HEK293 (cell line): Measurements from ENCODE around the gene ARHGAP4.

Experiments used
- CTCF ChIA-PET: fragments of 350-600 bp; formaldehyde crosslinking; extraction: SDS; loops from one replicate; lab custom pipeline; 2021; ENCODE audit warnings: antibody characterized with exemption; lab: Yijun Ruan, JAX
- POLR2A ChIA-PET: fragments of 300-600 bp; formaldehyde crosslinking; extraction: SDS; loops from one replicate; lab custom pipeline; 2020; ENCODE audit warnings: antibody characterized with exemption, inconsistent platforms; lab: Yijun Ruan, JAX
- H3K27ac ChIP-seq: fragments of 200-500 bp; sonication (Bioruptor generic); 2 replicates; pipeline ENCODE4 v1.5.1; 2014; ENCODE audit warnings: low read depth, low read length, control low read depth, inconsistent platforms; ENCODE audit errors: extremely low read depth
- H3K36me3 ChIP-seq, 2 experiments: fragments of 200-500 bp in 1 of 2; sonication (Bioruptor generic) in 1 of 2; 1 replicate in 1 of 2; 2 replicates in 1 of 2; pipeline ENCODE4 v1.5.1; 2014 to 2017; ENCODE audit warnings: inconsistent platforms in 2 of 2, low read length in 2 of 2; ENCODE audit not compliant: control insufficient read depth in 2 of 2, insufficient read depth in 1 of 2
- H3K4me1 ChIP-seq: fragments of 200-500 bp; sonication (Bioruptor generic); 2 replicates; pipeline ENCODE4 v1.5.1; 2014; ENCODE audit warnings: mild to moderate bottlenecking, low read length, inconsistent platforms; ENCODE audit not compliant: control insufficient read depth, insufficient read depth
- H3K4me3 ChIP-seq: 2 replicates; pipeline ENCODE4 v1.5.1; 2011; ENCODE audit warnings: low read depth, mild to moderate bottlenecking, control low read depth, low read length, moderate library complexity
- H3K9me3 ChIP-seq: fragments of 200-500 bp; sonication (Bioruptor generic); 2 replicates; pipeline ENCODE4 v1.5.1; 2014; ENCODE audit warnings: low read depth, low read length, inconsistent platforms; ENCODE audit not compliant: control insufficient read depth, insufficient read depth
- ELK4 ChIP-seq: IDR thresholded peaks from 2 replicates; pipeline ENCODE4 v1.6.1; 2011; ENCODE audit warnings: mild to moderate bottlenecking, low read depth, low read length, borderline replicate concordance
- GFI1B ChIP-seq: fragments of 450-650 bp; formaldehyde crosslinking; IDR thresholded peaks from 2 replicates; pipeline ENCODE4 v1.5.1; 2016; ENCODE audit warnings: missing biosample characterization, missing genetic modification characterization
- KLF16 ChIP-seq: fragments of 450-650 bp; formaldehyde crosslinking; IDR thresholded peaks from 2 replicates; pipeline ENCODE4 v1.5.1; 2017; ENCODE audit warnings: missing biosample characterization, missing genetic modification characterization
- RBAK ChIP-seq: fragments of 450-650 bp; formaldehyde crosslinking; IDR thresholded peaks from 2 replicates; pipeline ENCODE4 v1.5.1; 2016; ENCODE audit warnings: missing biosample characterization, missing genetic modification characterization
- TCF7L2 ChIP-seq: IDR thresholded peaks from 2 replicates; pipeline ENCODE4 v1.6.1; 2011; ENCODE audit warnings: low read depth, mild to moderate bottlenecking, inconsistent platforms, low read length, moderate library complexity, borderline replicate concordance
- WT1 ChIP-seq: fragments of 450-650 bp; formaldehyde crosslinking; IDR thresholded peaks from 2 replicates; pipeline ENCODE4 v1.5.1; 2016; ENCODE audit warnings: missing biosample characterization, missing genetic modification characterization
- ZBTB8A ChIP-seq: fragments of 450-650 bp; formaldehyde crosslinking; IDR thresholded peaks from 2 replicates; pipeline ENCODE4 v1.5.1; 2016; ENCODE audit warnings: missing biosample characterization, missing genetic modification characterization
- ZNF16 ChIP-seq: fragments of 450-650 bp; formaldehyde crosslinking; IDR thresholded peaks from 2 replicates; pipeline ENCODE4 v1.5.1; 2016; ENCODE audit warnings: low read depth, missing biosample characterization, missing genetic modification characterization
- ZNF2 ChIP-seq: fragments of 450-650 bp; formaldehyde crosslinking; IDR thresholded peaks from 2 replicates; pipeline ENCODE4 v1.5.1; 2016; ENCODE audit warnings: missing biosample characterization, missing genetic modification characterization
- ZNF394 ChIP-seq: fragments of 450-650 bp; formaldehyde crosslinking; IDR thresholded peaks from 2 replicates; pipeline ENCODE4 v1.5.1; 2016; ENCODE audit warnings: missing biosample characterization, missing genetic modification characterization, mild to moderate bottlenecking, moderate library complexity, borderline replicate concordance
- ZNF48 ChIP-seq: fragments of 450-650 bp; formaldehyde crosslinking; IDR thresholded peaks from 2 replicates; pipeline ENCODE4 v1.5.1; 2016; ENCODE audit warnings: missing biosample characterization, missing genetic modification characterization
- ZNF660 ChIP-seq: fragments of 450-650 bp; IDR thresholded peaks from 2 replicates; pipeline ENCODE4 v1.5.1; 2018; ENCODE audit warnings: missing biosample characterization, mild to moderate bottlenecking, missing genetic modification characterization
- ZNF791 ChIP-seq: fragments of 450-650 bp; formaldehyde crosslinking; IDR thresholded peaks from 2 replicates; pipeline ENCODE4 v1.5.1; 2016; ENCODE audit warnings: missing biosample characterization, missing genetic modification characterization
- ZNF792 ChIP-seq: fragments of 450-650 bp; formaldehyde crosslinking; IDR thresholded peaks from 2 replicates; pipeline ENCODE4 v1.5.1; 2016; ENCODE audit warnings: missing biosample characterization, missing genetic modification characterization
- ZXDB ChIP-seq: fragments of 450-650 bp; formaldehyde crosslinking; IDR thresholded peaks from 2 replicates; pipeline ENCODE4 v1.5.1; 2016; ENCODE audit warnings: missing biosample characterization, missing genetic modification characterization
- TF ChIP-seq, protein P1 (sequence below): fragments of 450-650 bp; formaldehyde crosslinking; IDR thresholded peaks from 2 replicates; pipeline ENCODE4 v1.5.1; 2016; ENCODE audit warnings: missing biosample characterization, missing genetic modification characterization
- TF ChIP-seq, protein P2 (sequence below): fragments of 450-650 bp; formaldehyde crosslinking; IDR thresholded peaks from 2 replicates; pipeline ENCODE4 v1.5.1; 2016; ENCODE audit warnings: missing biosample characterization, missing genetic modification characterization

ARHGAP4 gene

DNA sequence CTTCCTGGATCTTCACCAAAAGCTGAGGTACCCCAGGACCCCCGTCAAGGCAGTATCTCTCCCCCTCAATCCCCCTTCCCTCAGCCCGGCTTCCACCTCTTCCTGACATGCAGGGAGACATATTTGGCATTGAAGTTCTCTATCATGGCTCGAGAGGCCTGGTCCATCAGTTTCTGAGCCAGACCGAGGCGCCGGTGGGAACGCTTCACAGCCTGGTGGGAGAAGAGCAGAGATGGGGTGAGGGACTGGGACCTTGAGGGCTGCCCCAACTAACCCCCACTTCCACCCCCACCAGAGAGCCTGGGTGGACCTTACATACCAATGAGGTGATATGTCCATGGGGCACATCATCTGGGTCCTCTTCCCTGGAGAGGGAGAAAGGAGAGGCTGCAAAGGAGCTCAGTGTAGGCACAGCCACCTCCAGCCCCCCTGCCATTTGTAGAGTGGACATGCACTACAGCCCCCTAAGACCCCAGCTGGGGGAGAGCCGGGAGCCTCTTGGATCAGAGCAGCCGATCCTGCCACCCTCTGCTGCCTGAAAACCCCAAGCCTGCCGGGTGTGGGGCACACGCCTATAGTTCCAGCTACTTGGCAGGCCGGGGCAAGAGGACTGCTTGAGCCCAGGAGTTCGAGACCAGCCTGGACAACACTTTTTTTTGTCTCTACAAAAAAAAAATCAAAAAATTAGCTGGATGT lies 6.3 kb upstream of the ARHGAP4 start:
- Histone ChIP-seq H3K36me3 (peaks cover 23 to 48% of the 10 kb centered on the region in 2 experiments), H3K4me3 (no peak overlapping the region), H3K4me1 (peaks cover 17% of the 10 kb centered on the region), H3K9me3 (no peaks in the 10 kb centered on the region), H3K27ac (no peak overlapping the region)
- CTCF ChIA-PET = interaction anchor here (0.8 to 14.7 kb wide), 5 partner anchors 9 to 168 kb away, joined by 3 to 267 read pairs (median 3); partner anchors contain the start of genes PLXNB3 and RENBP
- POLR2A ChIA-PET = interaction anchor here (1.5 kb wide), 1 partner anchor 39 kb away, joined by 3 read pairs; the partner anchor contains the start of gene HCFC1
- TF ChIP-seq, protein P1, sequence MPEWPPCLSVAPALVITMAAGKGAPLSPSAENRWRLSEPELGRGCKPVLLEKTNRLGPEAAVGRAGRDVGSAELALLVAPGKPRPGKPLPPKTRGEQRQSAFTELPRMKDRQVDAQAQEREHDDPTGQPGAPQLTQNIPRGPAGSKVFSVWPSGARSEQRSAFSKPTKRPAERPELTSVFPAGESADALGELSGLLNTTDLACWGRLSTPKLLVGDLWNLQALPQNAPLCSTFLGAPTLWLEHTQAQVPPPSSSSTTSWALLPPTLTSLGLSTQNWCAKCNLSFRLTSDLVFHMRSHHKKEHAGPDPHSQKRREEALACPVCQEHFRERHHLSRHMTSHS (tag by site-specific recombination) = no peak

DNA sequence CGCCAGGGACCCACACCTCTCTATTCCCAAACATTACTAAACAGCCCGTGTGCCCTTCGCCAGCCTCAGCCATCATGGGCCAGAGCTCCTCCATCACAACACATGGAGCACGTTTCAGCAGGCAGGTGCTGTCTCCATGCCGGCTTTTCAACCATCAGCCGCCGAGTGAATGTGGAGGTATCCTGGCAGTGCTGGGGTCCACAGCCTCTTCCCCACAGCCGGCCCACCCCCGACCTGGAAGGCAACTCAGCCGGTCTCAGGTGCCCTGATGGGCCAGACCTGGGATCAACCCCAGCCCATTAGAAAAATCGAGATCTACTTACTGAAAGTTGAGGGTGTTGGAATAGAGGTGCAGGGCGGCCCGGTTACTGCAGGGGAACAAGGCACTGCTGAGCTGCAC lies 5.7 kb upstream of the ARHGAP4 start:
- Histone ChIP-seq H3K27ac (0 out of 2 replicates have a peak overlapping the region, but pooled peaks have one; percentile 19), H3K36me3 (peaks cover 23 to 48% of the 10 kb centered on the region in 2 experiments), H3K4me1 (peaks cover 17% of the 10 kb centered on the region), H3K9me3 (no peaks in the 10 kb centered on the region), H3K4me3 (no peak overlapping the region)
- ChIA-PET CTCF (interaction anchor here (14.7 kb wide), 1 partner anchor 17 kb away, joined by 267 read pairs; the partner anchor contains the start of gene RENBP), POLR2A (interaction anchor here (0.7 kb wide), 1 partner anchor 40 kb away, joined by 3 read pairs; the partner anchor contains the start of gene HCFC1)
- TF ChIP-seq KLF16 (tag by site-specific recombination) = no peak
- TF ChIP-seq, protein P2, sequence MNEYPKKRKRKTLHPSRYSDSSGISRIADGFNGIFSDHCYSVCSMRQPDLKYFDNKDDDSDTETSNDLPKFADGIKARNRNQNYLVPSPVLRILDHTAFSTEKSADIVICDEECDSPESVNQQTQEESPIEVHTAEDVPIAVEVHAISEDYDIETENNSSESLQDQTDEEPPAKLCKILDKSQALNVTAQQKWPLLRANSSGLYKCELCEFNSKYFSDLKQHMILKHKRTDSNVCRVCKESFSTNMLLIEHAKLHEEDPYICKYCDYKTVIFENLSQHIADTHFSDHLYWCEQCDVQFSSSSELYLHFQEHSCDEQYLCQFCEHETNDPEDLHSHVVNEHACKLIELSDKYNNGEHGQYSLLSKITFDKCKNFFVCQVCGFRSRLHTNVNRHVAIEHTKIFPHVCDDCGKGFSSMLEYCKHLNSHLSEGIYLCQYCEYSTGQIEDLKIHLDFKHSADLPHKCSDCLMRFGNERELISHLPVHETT (tag by site-specific recombination) = no peak
- TF ChIP-seq WT1 (tag by site-specific recombination) = no peak
- no peak for TF ChIP-seq ZXDB (tag by site-specific recombination)

- 0 out of 2 replicates have a peak overlapping the region, but pooled peaks have one; percentile 19 for H3K27ac ChIP-seq
- CTCF ChIA-PET = interaction anchor here (0.7 to 14.7 kb wide), 2 partner anchors 8 to 18 kb away, joined by 3 to 267 read pairs; partner anchors contain the start of gene RENBP
- POLR2A ChIA-PET = interaction anchor here (0.7 kb wide), 1 partner anchor 40 kb away, joined by 3 read pairs; the partner anchor contains the start of gene HCFC1
- H3K4me1 ChIP-seq = peaks cover 17% of the 10 kb centered on the region
- TF ChIP-seq RBAK (tag by site-specific recombination) = no peak
- no peak for TF ChIP-seq TCF7L2
- TF ChIP-seq WT1 (tag by site-specific recombination) = no peak
- no peak for TF ChIP-seq ELK4
- TF ChIP-seq, all 188 proteins: peak for 0
- H3K36me3 ChIP-seq = peaks cover 23 to 48% of the 10 kb centered on the region in 2 experiments
- H3K9me3 ChIP-seq = no peaks in the 10 kb centered on the region
- H3K4me3 ChIP-seq = no peak overlapping the region
Measured at GRCh38 chrX:153931151-153931550, 5.1 kb upstream of the ARHGAP4 start.

DNA sequence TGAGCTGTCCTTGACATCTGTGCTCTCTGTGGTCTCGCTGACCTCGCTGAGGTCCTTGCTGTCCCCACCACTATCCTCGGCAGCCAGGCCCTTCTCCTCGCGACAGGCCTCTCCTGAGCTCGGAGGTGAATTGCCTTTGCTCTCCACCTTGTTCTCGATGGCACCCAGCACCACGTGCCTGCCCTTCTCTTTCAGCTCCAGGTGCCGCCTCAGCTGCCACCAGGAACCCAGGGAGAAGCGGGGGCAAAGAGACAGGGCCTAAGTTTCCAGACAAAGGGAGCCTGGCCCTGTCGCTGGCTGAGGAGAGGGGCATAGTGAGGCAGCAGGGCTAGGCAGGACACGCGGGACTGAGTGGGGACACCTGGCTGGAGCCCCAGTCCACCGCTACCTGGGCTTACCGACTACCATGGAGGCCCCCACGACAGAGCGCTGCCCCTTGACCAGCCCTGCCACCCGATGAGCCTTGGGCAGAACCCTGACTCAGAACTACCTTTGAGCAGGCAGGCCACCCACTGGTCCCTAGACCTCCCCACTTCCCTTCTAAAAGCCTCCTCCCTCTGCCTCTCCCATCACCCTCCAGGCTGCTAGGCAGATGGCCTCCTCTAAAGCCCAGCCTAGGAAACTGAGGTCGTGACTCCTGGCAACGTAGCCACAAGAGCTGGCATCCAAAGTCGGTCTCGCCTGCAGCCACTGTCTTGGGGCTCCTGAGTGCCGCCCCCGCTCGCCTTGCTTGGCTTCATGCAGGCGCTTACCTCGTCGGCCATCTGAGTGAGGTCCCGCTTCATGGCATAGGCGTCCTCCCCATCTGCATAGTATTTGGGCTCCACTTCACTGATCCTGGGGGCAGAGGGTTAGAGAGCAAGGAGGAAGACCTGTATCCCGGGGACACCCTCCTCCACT lies 4.2 kb upstream of the ARHGAP4 start:
- Histone ChIP-seq H3K36me3 (peaks cover 23 to 48% of the 10 kb centered on the region in 2 experiments), H3K9me3 (no peaks in the 10 kb centered on the region), H3K4me3 (no peak overlapping the region), H3K27ac (no peak overlapping the region), H3K4me1 (peaks cover 15% of the 10 kb centered on the region)
- POLR2A ChIA-PET = interaction anchor here (0.6 to 4.2 kb wide), 4 partner anchors 17 to 967 kb away, joined by 3 to 67 read pairs (median 4); partner anchors contain the start of genes HCFC1 and TMEM187
- CTCF ChIA-PET = interaction anchor here (0.7 to 14.7 kb wide), 4 partner anchors 8 to 201 kb away, joined by 3 to 267 read pairs (median 3); partner anchors contain the start of gene RENBP
- TF ChIP-seq ZNF2 (no peak), ZNF792 (no peak), ZNF660 (no peak), ZNF48 (tag by site-specific recombination) (no peak), GFI1B (tag by site-specific recombination) (no peak), ZNF16 (tag by site-specific recombination) (no peak), ZBTB8A (tag by site-specific recombination) (no peak), ZNF791 (tag by site-specific recombination) (no peak), ZNF394 (tag by site-specific recombination) (no peak)
